ENCODE measurements around the gene MEAF6. TPM values are rescaled to one million over a fixed set of nuclear protein-coding genes. Genes with fewer than 3 reads are reported as not detected.

MEAF6 gene
- polyA plus RNA-seq, 1 of the 3 experiments (the other 2 are of a cell fraction) = 60.5 TPM

DNA sequence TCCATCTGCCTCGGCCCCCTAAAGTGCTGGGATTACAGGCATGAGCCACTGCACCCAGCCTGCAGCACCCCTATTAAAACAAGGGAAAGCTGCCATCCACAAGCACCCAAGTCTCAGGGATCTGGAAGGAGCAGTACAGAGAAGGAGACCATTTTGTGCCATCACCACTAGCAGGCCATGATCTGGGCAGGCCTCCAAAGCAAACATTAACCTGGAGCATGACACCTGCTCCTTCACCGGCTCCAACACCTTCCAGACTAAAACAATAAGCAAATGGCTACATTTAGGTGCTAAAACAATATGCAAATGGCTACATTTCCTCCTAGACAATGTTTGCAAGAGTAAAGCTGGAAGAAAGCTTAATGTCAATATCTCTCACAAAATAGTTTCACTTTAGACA, 16.7 kb downstream of the MEAF6 start:
- Histone ChIP-seq H2AFZ (ENCODE audit: low read depth) (no peak overlapping the region), H3K36me3 (replicated peaks in 1 of 2; ENCODE audit: control insufficient read depth in 1 of 2, insufficient read depth in 2 of 2, low read length in 1 of 2) (peaks cover 31 to 60% of the 10 kb centered on the region in 2 experiments), H3K4me3 (ENCODE audit: low read depth in 2 of 2, low read length in 1 of 2) (no peak overlapping the region), H3K9me2 (no peaks in the 10 kb centered on the region), H3F3A (replicated peaks; ENCODE audit: insufficient read depth) (peaks cover 29% of the 10 kb centered on the region), H3K9ac (no peak overlapping the region), H4K20me1 (ENCODE audit: insufficient read depth) (no peaks in the 10 kb centered on the region), H3K79me2 (ENCODE audit: insufficient read depth) (peaks cover 24% of the 10 kb centered on the region), H3K9me3 (no peaks in the 10 kb centered on the region), H3K27ac (ENCODE audit: low read depth in 2 of 2, low read length in 1 of 2) (no peak overlapping the region), H3K4me1 (ENCODE audit: control insufficient read depth in 1 of 2, insufficient read depth in 2 of 2, low read depth in 1 of 2, low read length in 1 of 2) (peaks cover 9 to 19% of the 10 kb centered on the region in 2 experiments), H3K27me3 (ENCODE audit: insufficient read depth) (no peaks in the 10 kb centered on the region), H3K4me2 (no peak overlapping the region)
- ChIA-PET POLR2A (no interaction called here), CTCF (interaction anchor here (1.0 to 21.1 kb wide), 6 partner anchors 11 to 981 kb away, joined by 3 to 481 read pairs (median 22); partner anchors contain the start of gene MEAF6)
- no peak for TF ChIP-seq FOXJ3 (CRISPR knock-in tag; IDR thresholded peaks at IDR 0.05)
- TF ChIP-seq MEF2A (IDR thresholded peaks at IDR 0.05; ENCODE audit: borderline replicate concordance, low read depth) = no peak
- TF ChIP-seq RFX5 (IDR thresholded peaks at IDR 0.05; ENCODE audit: low read length) = no peak
- no peak for TF ChIP-seq FOXM1 (IDR thresholded peaks at IDR 0.05; ENCODE audit: low read depth)
- TF ChIP-seq GATA2 (CRISPR knock-in tag; IDR thresholded peaks at IDR 0.05) = no peak
- TF ChIP-seq SMC3 (IDR thresholded peaks at IDR 0.05; ENCODE audit: low read depth, low read length) = no peak
- no peak for TF ChIP-seq TEAD4 (IDR thresholded peaks at IDR 0.05; ENCODE audit: borderline replicate concordance, insufficient read depth)
- no peak for TF ChIP-seq RCOR1 (IDR thresholded peaks at IDR 0.05; ENCODE audit: low read length)
- TF ChIP-seq, protein P1, sequence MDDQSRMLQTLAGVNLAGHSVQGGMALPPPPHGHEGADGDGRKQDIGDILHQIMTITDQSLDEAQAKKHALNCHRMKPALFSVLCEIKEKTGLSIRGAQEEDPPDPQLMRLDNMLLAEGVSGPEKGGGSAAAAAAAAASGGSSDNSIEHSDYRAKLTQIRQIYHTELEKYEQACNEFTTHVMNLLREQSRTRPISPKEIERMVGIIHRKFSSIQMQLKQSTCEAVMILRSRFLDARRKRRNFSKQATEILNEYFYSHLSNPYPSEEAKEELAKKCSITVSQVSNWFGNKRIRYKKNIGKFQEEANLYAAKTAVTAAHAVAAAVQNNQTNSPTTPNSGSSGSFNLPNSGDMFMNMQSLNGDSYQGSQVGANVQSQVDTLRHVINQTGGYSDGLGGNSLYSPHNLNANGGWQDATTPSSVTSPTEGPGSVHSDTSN (IDR thresholded peaks at IDR 0.05) = no peak
- TF ChIP-seq, protein P2, sequence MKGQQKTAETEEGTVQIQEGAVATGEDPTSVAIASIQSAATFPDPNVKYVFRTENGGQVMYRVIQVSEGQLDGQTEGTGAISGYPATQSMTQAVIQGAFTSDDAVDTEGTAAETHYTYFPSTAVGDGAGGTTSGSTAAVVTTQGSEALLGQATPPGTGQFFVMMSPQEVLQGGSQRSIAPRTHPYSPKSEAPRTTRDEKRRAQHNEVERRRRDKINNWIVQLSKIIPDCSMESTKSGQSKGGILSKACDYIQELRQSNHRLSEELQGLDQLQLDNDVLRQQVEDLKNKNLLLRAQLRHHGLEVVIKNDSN (IDR thresholded peaks at IDR 0.05; ENCODE audit: borderline replicate concordance, low read depth) = no peak
- TF ChIP-seq, protein P3, sequence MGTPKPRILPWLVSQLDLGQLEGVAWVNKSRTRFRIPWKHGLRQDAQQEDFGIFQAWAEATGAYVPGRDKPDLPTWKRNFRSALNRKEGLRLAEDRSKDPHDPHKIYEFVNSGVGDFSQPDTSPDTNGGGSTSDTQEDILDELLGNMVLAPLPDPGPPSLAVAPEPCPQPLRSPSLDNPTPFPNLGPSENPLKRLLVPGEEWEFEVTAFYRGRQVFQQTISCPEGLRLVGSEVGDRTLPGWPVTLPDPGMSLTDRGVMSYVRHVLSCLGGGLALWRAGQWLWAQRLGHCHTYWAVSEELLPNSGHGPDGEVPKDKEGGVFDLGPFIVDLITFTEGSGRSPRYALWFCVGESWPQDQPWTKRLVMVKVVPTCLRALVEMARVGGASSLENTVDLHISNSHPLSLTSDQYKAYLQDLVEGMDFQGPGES (IDR thresholded peaks at IDR 0.05; ENCODE audit: low read depth, low read length) = no peak
- TF ChIP-seq NRF1 (IDR thresholded peaks at IDR 0.05; ENCODE audit: low read depth, low read length) = no peak
- TF ChIP-seq FOSL2 (IDR thresholded peaks at IDR 0.05; ENCODE audit: borderline replicate concordance, low read depth) = no peak
- TF ChIP-seq, protein P4, sequence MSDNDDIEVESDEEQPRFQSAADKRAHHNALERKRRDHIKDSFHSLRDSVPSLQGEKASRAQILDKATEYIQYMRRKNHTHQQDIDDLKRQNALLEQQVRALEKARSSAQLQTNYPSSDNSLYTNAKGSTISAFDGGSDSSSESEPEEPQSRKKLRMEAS (IDR thresholded peaks at IDR 0.05; ENCODE audit: low read depth) = no peak
- no peak for TF ChIP-seq YY1 (IDR thresholded peaks at IDR 0.05; ENCODE audit: low read depth)
- no peak for TF ChIP-seq GABPA (IDR thresholded peaks at IDR 0.05; ENCODE audit: low read depth)
- no peak for DNase-seq
- 96% methylated on average over 2 of the region's 2 CpGs for WGBS (ENCODE audit: low lambda C conversion rate)

All from SK-N-SH (cell line).